Measurements from ENCODE around the gene CDH4.

DNA sequence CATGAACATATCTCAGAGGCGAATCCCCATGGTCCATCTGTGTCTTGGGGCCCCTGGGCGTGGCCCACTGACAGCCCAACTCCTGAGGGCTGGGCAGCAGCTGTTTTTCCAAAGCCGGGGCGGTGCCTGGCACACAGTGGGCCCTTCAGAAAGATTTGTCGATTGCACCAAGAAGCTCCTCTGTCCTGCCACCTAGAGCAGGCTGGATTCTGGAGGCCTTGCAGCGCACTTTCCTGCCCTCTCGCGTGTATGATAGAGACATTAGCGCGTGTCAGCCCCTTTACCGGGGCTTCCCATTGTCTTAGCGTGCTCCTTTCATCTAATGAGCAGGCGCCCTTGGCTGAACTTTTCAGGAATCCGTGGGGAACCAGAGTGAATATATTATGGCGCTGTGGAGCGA lies 45.4 kb downstream of the CDH4 start:
- TF ChIP-seq EZH2 (IDR thresholded peaks at IDR 0.05; ENCODE audit: low read length) = no peak
- TF ChIP-seq, protein P1, sequence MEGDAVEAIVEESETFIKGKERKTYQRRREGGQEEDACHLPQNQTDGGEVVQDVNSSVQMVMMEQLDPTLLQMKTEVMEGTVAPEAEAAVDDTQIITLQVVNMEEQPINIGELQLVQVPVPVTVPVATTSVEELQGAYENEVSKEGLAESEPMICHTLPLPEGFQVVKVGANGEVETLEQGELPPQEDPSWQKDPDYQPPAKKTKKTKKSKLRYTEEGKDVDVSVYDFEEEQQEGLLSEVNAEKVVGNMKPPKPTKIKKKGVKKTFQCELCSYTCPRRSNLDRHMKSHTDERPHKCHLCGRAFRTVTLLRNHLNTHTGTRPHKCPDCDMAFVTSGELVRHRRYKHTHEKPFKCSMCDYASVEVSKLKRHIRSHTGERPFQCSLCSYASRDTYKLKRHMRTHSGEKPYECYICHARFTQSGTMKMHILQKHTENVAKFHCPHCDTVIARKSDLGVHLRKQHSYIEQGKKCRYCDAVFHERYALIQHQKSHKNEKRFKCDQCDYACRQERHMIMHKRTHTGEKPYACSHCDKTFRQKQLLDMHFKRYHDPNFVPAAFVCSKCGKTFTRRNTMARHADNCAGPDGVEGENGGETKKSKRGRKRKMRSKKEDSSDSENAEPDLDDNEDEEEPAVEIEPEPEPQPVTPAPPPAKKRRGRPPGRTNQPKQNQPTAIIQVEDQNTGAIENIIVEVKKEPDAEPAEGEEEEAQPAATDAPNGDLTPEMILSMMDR (optimal IDR thresholded peaks at IDR 0.05 in 1 of 3, IDR thresholded peaks at IDR 0.05 in 1 of 3, conservative IDR thresholded peaks at IDR 0.05 in 1 of 3; ENCODE audit: extremely low read depth in 1 of 3, insufficient read depth in 2 of 3, low read length in 3 of 3) = no peak

Data from keratinocyte (primary cell).